ENCODE measurements around the gene CHMP4A.
A peak's percentile ranks its signal among the peaks of the same experiment; 100 is the strongest.

CHMP4A gene

DNA sequence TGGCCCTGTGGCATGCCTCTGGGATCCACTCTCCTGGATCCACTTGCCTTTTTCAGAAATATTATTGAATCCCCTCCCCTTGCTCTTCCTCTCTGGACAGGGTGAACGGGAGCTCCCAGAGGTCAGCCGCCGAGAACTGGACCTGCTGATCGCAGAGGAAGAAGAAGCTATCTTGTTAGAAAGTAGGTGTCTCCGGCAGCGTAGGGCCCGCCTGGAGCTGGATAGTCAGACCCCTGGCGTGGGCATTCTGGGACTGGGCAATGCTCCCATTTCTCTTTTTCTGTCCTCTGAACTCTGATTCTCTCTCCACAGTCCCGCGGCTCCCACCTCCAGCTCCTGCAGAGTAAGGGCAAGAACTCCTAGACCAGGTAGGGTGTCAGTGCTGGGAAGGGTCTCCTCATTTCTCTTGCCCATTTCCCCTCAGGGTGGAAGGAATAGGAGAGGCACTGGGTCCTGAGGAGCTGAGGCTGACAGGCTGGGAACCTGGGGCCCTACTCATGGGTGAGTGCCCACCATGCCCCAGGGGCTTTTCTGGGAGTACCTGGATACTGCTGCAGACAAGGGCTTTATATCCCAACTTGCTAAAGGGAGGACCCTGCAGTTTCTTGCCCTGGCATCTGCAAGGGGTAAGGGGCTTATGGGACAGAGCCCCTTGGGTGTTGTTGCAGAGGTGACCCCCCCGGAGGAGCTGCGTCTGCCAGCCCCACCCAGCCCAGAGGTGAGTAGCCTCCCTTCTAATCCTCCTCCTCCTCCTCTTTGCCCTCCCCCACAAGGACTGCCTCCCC, 36.1 kb downstream of the CHMP4A start:
- no peak for DNase-seq

DNA sequence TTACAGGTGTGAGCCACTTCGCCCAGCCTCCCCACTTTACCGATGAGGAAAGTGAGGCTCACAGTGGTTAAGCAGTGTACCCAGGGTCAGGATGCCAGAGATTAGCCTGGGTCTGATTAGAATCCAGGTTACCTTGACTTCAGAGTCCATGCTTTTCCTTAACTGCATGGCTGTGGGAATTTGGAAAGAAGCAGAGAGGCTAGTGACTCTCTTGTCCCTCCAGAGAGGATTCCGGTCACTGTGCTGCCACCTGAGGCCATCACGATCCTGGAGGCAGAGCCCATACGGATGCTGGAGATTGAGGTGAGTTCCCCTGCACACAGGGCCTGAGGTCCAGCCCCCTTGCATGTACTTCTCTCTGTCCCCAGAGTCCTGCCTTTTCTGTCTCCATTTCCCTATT, 36.7 kb downstream of the CHMP4A start:
- no peak for DNase-seq

DNA sequence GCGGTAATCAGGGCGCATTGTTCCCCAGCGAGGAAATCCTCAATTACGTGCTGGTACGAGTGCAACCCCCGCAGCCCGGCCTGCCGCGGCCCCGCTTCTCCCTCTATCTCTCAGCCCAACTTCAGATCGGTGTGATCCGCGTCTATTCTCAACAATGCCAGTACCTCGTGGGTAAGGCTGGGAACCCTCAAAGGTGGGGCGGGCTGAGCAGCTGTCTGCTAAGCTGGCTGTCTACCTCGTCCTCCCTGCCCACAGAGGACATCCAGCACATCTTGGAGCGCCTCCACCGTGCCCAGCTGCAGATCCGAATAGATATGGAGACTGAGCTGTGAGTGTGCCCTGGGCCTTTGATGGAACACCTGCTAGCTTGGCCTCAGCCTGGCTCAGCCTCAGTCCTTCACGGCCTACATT, 40.4 kb downstream of the CHMP4A start:
- no peak for DNase-seq

- no peak for DNase-seq
Measured at GRCh38 chr14:24172261-24172860, 40.9 kb downstream of the CHMP4A start.

DNA sequence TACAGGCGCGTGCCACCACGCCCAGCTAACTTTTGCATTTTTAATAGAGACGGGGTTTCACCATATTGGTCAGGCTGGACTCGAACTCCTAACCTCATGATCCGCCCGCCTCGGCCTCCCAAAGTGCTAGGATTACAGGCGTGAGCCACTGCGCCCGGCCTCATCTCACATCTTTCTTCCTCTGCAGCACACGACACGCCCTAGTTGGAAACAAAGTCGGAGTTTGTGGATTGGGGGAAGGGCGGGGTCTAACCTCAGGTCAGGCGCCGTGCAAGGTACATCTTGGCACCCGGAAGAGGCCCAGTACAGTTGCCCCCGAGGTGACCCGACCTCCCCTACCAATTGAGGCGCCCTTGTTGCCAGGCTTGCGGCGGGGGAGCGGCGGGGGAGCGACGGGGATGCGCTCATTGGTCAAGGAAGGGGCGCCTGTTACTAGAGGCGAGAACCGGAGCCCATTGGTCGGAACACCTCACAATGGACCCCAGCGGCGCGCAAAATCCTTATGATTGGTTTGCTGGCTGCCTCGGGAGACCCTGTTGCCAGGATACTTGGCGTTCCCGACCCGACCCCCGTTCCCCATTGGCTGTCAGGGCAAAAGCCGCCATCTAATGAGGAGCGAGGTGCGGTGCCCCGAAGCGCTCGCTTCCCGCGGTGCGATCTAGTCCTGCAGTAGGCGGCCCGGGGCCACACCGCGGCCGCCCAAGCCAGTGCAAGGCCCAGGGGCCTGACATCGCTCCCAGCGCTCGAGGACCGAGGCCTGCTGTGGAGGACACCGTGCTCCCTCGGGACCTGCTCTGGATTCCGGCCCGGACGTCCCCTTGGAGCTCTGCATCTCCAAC, 41.6 kb downstream of the CHMP4A start, which contains the start of gene REC8:
Gene REC8, plus strand, starts transcription at position 659 of the 839 bp plus-strand sequence. CDS start 473 bp downstream, outside the sequence.
- DNase-seq = no peak

GRCh38 chr14:24167469-24168114, 45.7 kb downstream of the CHMP4A start:
- no peak for DNase-seq

- no peak for DNase-seq
Measured at GRCh38 chr14:24165785-24166184, 47.5 kb downstream of the CHMP4A start.

DNA sequence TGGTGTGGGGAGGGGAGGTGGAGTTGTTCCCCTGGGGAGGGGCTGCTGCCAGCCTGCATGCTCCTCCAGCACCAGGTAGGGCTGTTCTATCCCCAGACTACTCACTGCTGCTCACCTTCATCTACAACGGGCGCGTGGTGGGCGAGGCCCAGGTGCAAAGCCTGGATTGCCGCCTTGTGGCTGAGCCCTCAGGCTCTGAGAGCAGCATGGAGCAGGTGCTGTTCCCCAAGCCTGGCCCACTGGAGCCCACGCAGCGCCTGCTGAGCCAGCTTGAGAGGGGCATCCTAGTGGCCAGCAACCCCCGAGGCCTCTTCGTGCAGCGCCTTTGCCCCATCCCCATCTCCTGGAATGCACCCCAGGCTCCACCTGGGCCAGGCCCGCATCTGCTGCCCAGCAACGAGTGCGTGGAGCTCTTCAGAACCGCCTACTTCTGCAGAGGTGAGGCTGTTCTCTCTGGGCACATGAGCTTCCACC, 48.7 kb downstream of the CHMP4A start:
- DNase-seq = no peak

DNA sequence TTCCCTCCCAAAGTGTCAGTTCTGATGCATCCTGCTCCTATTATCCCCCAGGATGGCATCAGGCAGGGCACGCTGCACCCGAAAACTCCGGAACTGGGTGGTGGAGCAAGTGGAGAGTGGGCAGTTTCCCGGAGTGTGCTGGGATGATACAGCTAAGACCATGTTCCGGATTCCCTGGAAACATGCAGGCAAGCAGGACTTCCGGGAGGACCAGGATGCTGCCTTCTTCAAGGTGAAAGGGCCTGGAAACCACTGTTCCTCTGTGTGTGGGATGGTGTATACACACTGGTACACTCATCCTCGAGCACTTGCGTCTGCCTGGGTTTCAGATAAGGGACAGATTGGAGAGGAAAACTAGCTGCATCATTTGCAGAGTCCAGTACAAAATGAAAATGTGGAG, 51.2 kb downstream of the CHMP4A start:
- no peak for DNase-seq

DNA sequence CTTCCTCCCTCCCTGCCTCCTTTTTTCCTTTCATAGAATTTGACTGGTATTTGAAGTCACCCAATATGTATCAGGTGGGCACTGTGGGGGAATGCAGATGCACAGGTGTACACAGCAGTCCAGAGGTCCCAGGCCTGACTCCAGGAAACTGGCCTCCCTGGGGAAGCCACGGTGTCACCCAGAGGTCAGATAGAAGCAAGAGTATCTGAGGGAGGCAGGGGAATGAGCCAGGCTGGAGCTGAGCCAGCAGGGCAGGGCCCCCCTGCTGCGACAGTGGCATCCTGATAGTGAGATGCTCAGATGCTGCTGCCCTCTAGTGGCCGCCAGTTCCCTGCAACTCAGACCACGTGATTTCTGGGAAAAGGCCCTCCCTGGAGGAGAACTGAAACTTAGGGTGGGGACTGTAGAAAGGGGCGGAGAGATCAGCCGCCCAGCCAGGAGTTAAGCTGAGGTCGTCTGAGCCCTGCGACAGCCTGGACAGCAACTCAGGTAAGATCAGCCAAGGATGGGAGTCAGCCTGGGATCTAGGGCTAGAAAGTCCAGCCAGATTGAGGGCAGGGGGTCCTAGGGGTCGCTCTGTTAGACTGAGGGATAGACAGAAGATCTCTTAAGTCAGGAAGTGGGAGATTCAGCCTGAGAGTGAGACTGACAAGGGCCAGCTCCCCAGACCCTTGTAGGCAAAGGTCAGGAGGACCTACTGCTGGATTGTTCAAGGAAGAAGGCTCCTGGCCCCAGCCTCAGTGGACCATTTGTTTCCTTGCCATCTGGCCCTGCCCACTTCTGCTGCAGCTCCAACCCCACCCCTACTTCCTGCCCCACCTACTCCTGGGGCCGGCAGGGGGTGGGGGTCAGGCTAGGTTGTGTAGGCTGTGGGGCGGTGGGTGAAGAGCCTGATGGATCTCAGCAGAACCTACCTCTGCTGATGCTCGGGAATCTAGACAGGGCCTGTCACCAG, 52.2 kb downstream of the CHMP4A start, which contains the start of gene IRF9:
Gene IRF9, plus strand, starts transcription at position 416 of the 955 bp plus-strand sequence. CDS start 880 bp downstream, outside the sequence.
- DNase-seq = peak; percentile 94

- DNase-seq = no peak
Measured at GRCh38 chr14:24160499-24160849, 52.8 kb downstream of the CHMP4A start.

DNA sequence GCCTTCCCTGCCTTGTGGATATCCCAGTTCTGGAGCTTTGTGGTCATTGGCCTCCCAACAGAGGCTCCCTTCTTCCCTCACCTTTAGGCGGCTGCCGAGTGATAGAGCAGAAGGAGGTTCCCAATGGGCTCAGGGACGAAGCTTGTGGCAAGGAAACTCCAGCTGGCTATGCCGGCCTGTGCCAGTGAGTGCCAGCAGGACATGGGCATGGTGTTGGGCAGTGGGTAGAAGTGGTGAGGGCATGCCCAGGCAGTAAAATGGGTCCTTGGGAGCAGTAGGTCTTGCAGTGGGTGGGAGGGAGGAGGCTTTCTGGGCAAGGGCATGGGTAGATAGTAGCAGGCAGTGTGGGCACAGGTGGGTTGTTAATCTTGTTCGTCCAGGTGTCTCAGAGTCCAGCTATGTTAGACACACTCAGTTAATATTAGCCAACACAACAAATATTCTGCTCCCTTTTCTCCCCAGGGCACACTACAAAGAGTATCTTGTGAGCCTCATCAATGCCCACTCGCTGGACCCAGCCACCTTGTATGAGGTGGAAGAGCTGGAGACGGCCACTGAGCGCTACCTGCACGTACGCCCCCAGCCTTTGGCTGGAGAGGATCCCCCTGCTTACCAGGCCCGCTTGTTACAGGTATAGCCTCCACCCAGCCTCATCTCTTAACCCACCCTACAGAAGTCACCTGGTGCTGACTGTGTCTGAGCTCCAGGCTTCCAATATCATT, 53.4 kb downstream of the CHMP4A start:
- no peak for DNase-seq
